Measurements from ENCODE around the gene PTPRE.
A peak's percentile ranks its signal among the peaks of the same experiment; 100 is the strongest.

Gene PTPRE

GRCh38 chr10:127951861-127952574 lies 45.1 kb downstream of the PTPRE start:
- Mint-ChIP-seq H3K27ac (no peak overlapping the region), H3K4me3 (no peak overlapping the region), H3K4me1 (no peaks in the 10 kb centered on the region), H3K9me3 (peaks cover 12% of the 10 kb centered on the region), H3K27me3 (ENCODE audit: low read depth, poor library complexity) (peaks cover 27% of the 10 kb centered on the region), H3K36me3 (ENCODE audit: low read depth) (no peaks in the 10 kb centered on the region)
- DNase-seq = no peak
- no peak for TF ChIP-seq CTCF (IDR thresholded peaks at IDR 0.05)

DNA sequence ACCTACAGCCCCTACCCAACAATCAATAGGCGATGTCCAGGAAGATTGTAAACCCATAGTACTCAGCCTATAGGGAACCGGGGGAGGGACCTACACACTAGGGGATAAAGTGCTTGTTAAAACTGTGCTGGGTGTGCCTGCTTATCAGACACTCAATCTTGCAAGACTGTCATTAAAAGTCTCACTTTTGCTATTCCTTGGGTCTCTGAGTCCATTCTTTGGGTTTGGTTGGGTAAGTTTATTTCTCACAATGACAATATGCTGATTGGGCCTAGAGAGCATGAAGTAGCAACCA lies 45.6 kb downstream of the PTPRE start:
- H3K4me3 Mint-ChIP-seq = no peak overlapping the region
- peaks cover 29% of the 10 kb centered on the region for H3K27me3 Mint-ChIP-seq (ENCODE audit: low read depth, poor library complexity)
- no peaks in the 10 kb centered on the region for H3K4me1 Mint-ChIP-seq
- no peak for TF ChIP-seq CTCF (IDR thresholded peaks at IDR 0.05)
- DNase-seq = no peak
- H3K27ac Mint-ChIP-seq = no peak overlapping the region
- no peaks in the 10 kb centered on the region for H3K36me3 Mint-ChIP-seq (ENCODE audit: low read depth)
- H3K9me3 Mint-ChIP-seq = peaks cover 12% of the 10 kb centered on the region

- DNase-seq = no peak
- Mint-ChIP-seq H3K4me1 (no peaks in the 10 kb centered on the region), H3K27me3 (ENCODE audit: low read depth, poor library complexity) (peaks cover 28% of the 10 kb centered on the region), H3K36me3 (ENCODE audit: low read depth) (no peaks in the 10 kb centered on the region), H3K4me3 (no peak overlapping the region), H3K27ac (no peak overlapping the region), H3K9me3 (peaks cover 12% of the 10 kb centered on the region)
- TF ChIP-seq CTCF (IDR thresholded peaks at IDR 0.05) = no peak
These were observed 46.0 kb downstream of the PTPRE start for GRCh38 chr10:127952918-127953317.

- H3K27me3 Mint-ChIP-seq (ENCODE audit: low read depth, poor library complexity) = peaks cover 29% of the 10 kb centered on the region
- no peaks in the 10 kb centered on the region for H3K4me1 Mint-ChIP-seq
- no peak for TF ChIP-seq CTCF (IDR thresholded peaks at IDR 0.05)
- no peak overlapping the region for H3K27ac Mint-ChIP-seq
- H3K9me3 Mint-ChIP-seq = peaks cover 12% of the 10 kb centered on the region
- DNase-seq = no peak
- no peak overlapping the region for H3K4me3 Mint-ChIP-seq
- no peaks in the 10 kb centered on the region for H3K36me3 Mint-ChIP-seq (ENCODE audit: low read depth)
These were observed 47.0 kb downstream of the PTPRE start for GRCh38 chr10:127953876-127954275.

DNA sequence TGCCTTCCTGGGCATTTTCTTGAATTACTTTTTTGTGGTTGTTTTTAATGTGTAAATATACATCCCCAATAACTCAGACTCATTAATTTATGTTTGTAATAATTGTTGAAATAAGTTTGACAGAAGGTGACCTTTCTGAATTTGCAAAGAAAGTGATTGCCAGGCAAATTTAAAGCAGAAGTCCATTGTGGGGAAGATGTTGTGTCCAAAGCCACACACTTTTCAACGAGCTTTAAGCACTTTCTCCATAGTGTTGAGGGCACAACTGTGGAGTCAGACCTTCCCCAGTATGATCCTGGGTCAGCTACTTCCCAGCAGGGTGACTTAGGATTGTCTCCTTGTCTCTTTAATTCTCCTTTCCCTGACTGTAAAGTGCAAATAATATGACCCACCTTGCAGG lies 52.5 kb downstream of the PTPRE start:
- Mint-ChIP-seq H3K4me1 (peaks cover 14% of the 10 kb centered on the region), H3K4me3 (no peak overlapping the region), H3K27ac (no peak overlapping the region), H3K27me3 (ENCODE audit: low read depth, poor library complexity) (peaks cover 30% of the 10 kb centered on the region), H3K36me3 (ENCODE audit: low read depth) (no peaks in the 10 kb centered on the region), H3K9me3 (peaks cover 12% of the 10 kb centered on the region)
- DNase-seq = no peak
- TF ChIP-seq CTCF (IDR thresholded peaks at IDR 0.05) = no peak

DNA sequence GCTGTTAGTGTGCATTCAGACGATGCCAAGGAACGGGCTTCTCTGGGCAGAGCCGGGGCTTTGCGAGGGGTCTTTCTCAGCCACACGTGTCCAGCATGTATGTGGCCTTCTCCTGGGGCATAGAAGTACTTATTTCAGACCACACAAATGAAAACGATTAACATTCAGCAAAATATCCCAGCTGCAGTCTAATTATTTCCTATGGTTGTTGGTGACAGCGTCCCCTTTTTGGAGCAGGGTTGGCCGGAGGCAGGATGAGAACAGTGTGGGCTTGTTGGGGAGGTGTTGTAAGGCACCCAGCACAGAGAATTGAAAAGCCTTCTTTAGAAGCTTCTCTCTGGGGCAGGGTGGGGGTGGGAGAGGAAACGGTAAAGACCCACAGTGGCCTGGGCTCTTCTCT lies 54.2 kb downstream of the PTPRE start:
- TF ChIP-seq CTCF (IDR thresholded peaks at IDR 0.05) = no peak
- H3K9me3 Mint-ChIP-seq = peaks cover 7% of the 10 kb centered on the region
- H3K27me3 Mint-ChIP-seq (ENCODE audit: low read depth, poor library complexity) = peaks cover 21% of the 10 kb centered on the region
- no peak for DNase-seq
- H3K36me3 Mint-ChIP-seq (ENCODE audit: low read depth) = no peaks in the 10 kb centered on the region
- no peak overlapping the region for H3K4me3 Mint-ChIP-seq
- H3K27ac Mint-ChIP-seq = peak overlapping the region; percentile 20
- H3K4me1 Mint-ChIP-seq = peaks cover 14% of the 10 kb centered on the region
